Activated CD8-positive, alpha-beta T cell treated with anti-CD3 and anti-CD28 coated beads for 36 hours (primary cell): ENCODE data around the gene ZBTB22. TPM values are rescaled to one million over a fixed set of nuclear protein-coding genes. Genes with fewer than 3 reads are reported as not detected.

Experiments used
- ATAC-seq: fragments of 200-7000 bp; cut with Tn5 transposase; one replicate; pipeline ENCODE4 v1.10.0; 2021; ENCODE audit warnings: mild to moderate bottlenecking, moderate library complexity
- CTCF ChIA-PET: fragments of 350-600 bp; sonication (Branson Sonifier 250); formaldehyde crosslinking; loops from one replicate; lab custom pipeline; 2021; ENCODE audit warnings: antibody characterized with exemption; lab: Charles Lee
- POLR2A ChIA-PET: fragments of 350-600 bp; sonication (Branson Sonifier 250); formaldehyde crosslinking; loops from one replicate; lab custom pipeline; 2021; ENCODE audit warnings: antibody characterized with exemption; lab: Charles Lee
- DNase-seq: peaks from one replicate; pipeline ENCODE4 v3.0.0-alpha.2; 2020
- H3K27ac Mint-ChIP-seq: one replicate; pipeline ENCODE4 v1.8.0; 2021; ENCODE audit warnings: mild to moderate bottlenecking, mixed read lengths
- H3K27me3 Mint-ChIP-seq: one replicate; pipeline ENCODE4 v1.8.0; 2021; ENCODE audit warnings: mixed read lengths
- H3K36me3 Mint-ChIP-seq: one replicate; pipeline ENCODE4 v1.8.0; 2021; ENCODE audit warnings: low read depth, mixed read lengths
- H3K4me1 Mint-ChIP-seq: one replicate; pipeline ENCODE4 v1.8.0; 2021; ENCODE audit warnings: low read depth, mixed read lengths
- H3K4me3 Mint-ChIP-seq: one replicate; pipeline ENCODE4 v1.8.0; 2021; ENCODE audit warnings: mild to moderate bottlenecking, moderate library complexity, mixed read lengths
- H3K9me3 Mint-ChIP-seq: one replicate; pipeline ENCODE4 v1.8.0; 2021; ENCODE audit warnings: mixed read lengths
- CTCF ChIP-seq: fragments of 200-600 bp; IDR thresholded peaks from one replicate; pipeline ENCODE4 v1.8.0; 2022; ENCODE audit warnings: antibody characterized with exemption, mild to moderate bottlenecking
- intact Hi-C: fragments of 100-400 bp; cut with micrococcal nuclease; formaldehyde crosslinking; loops from one replicate; pipeline ENCODE4 v1.10.0; 2022
- total RNA-seq, 2 experiments: library from RNA; stranded (reverse); gene quantifications; one replicate each; pipeline ENCODE4 v1.2.3, GENCODE V29; 2021

Gene ZBTB22
- total RNA-seq, 2 experiments from 2014 or later, result 7.2 to 7.5 TPM

- no peak for TF ChIP-seq CTCF
- Mint-ChIP-seq H3K4me1 (peaks cover 15% of the 10 kb centered on the region), H3K36me3 (no peaks in the 10 kb centered on the region), H3K9me3 (no peaks in the 10 kb centered on the region), H3K27me3 (no peaks in the 10 kb centered on the region), H3K4me3 (no peak overlapping the region), H3K27ac (no peak overlapping the region)
- intact Hi-C loops, result no loop called here
- ATAC-seq, result no peak
- POLR2A ChIA-PET, result no interaction called here
- no peak for DNase-seq
- CTCF ChIA-PET, result interaction anchor here (1.0 to 1.9 kb wide), 3 partner anchors 9 to 79 kb away, joined by 3 to 8 read pairs (median 3); no protein-coding TSS in a partner anchor
These were observed 18.4 kb upstream of the ZBTB22 start for GRCh38 chr6:33335916-33336315.

DNA sequence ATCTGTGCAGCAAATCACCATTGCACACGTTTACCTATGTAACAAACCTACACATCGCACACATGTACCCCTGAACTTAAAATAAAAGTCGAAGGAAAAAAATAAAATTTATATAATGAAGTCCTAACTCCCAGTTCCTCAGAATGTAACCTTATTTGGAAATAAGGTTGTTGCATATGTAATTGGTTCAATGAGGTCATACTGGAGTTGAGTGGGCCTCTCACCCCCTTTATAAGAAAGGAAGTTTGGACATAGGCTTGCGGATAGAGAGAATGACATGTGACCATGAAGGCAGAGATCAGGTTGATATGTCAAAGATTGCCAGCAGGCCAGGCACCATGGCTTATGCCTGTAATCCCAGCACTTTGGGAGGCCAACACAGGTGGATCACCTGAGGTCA, 16.1 kb upstream of the ZBTB22 start:
- H3K4me1 Mint-ChIP-seq, result peaks cover 15% of the 10 kb centered on the region
- CTCF ChIA-PET, result interaction anchor here (1.5 to 3.3 kb wide), 2 partner anchors 8 to 11 kb away, joined by 4 to 14 read pairs; no protein-coding TSS in a partner anchor
- H3K36me3 Mint-ChIP-seq, result no peaks in the 10 kb centered on the region
- DNase-seq, result no peak
- no peak overlapping the region for H3K27ac Mint-ChIP-seq
- H3K9me3 Mint-ChIP-seq, result no peaks in the 10 kb centered on the region
- H3K27me3 Mint-ChIP-seq, result no peaks in the 10 kb centered on the region
- TF ChIP-seq CTCF, result no peak
- POLR2A ChIA-PET, result interaction anchor here (1.0 kb wide), 1 partner anchor 21 kb away, joined by 3 read pairs; no protein-coding TSS in a partner anchor
- H3K4me3 Mint-ChIP-seq, result no peak overlapping the region
- intact Hi-C loops, result no loop called here
- no peak for ATAC-seq

GRCh38 chr6:33330736-33331135, 13.2 kb upstream of the ZBTB22 start:
- H3K4me1 Mint-ChIP-seq, result peaks cover 15% of the 10 kb centered on the region
- no peak for TF ChIP-seq CTCF
- no peak overlapping the region for H3K4me3 Mint-ChIP-seq
- H3K9me3 Mint-ChIP-seq, result no peaks in the 10 kb centered on the region
- no peaks in the 10 kb centered on the region for H3K36me3 Mint-ChIP-seq
- POLR2A ChIA-PET, result interaction anchor here (1.1 kb wide), 1 partner anchor 15 kb away, joined by 3 read pairs; no protein-coding TSS in a partner anchor
- ATAC-seq, result no peak
- no peak overlapping the region for H3K27ac Mint-ChIP-seq
- no peak for DNase-seq
- intact Hi-C loops, result no loop called here
- H3K27me3 Mint-ChIP-seq, result no peaks in the 10 kb centered on the region
- CTCF ChIA-PET, result no interaction called here

DNA sequence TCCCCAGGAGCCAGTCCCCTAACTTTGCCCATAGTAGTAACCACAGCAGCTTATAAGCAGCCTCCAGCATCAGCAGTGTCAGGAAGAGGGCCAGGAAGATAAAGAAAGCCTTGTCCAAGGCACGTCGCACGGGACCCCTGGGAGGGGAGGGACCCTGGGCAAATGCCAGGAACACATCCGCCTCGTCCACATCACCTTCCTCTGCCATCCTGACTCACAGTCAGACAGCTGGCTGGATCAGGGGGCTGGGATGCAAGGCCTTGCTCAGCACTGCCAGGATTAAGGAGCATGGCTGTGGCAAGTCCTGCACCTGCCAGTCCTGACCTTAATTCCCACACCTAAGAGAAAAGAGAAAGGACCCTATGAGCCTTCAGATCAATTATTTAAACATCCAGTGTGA, 11.5 kb upstream of the ZBTB22 start:
- ChIA-PET CTCF (interaction anchor here (3.0 kb wide), 1 partner anchor 16 kb away, joined by 13 read pairs; no protein-coding TSS in a partner anchor), POLR2A (interaction anchor here (1.3 to 1.4 kb wide), 2 partner anchors 15 to 30 kb away, joined by 3 to 4 read pairs; partner anchors contain the start of gene RGL2)
- Mint-ChIP-seq H3K27me3 (no peaks in the 10 kb centered on the region), H3K4me3 (no peak overlapping the region), H3K36me3 (no peaks in the 10 kb centered on the region), H3K4me1 (peaks cover 16% of the 10 kb centered on the region), H3K27ac (no peak overlapping the region), H3K9me3 (no peaks in the 10 kb centered on the region)
- TF ChIP-seq CTCF, result no peak
- intact Hi-C loops, result no loop called here
- DNase-seq (no peak), ATAC-seq (no peak)

DNA sequence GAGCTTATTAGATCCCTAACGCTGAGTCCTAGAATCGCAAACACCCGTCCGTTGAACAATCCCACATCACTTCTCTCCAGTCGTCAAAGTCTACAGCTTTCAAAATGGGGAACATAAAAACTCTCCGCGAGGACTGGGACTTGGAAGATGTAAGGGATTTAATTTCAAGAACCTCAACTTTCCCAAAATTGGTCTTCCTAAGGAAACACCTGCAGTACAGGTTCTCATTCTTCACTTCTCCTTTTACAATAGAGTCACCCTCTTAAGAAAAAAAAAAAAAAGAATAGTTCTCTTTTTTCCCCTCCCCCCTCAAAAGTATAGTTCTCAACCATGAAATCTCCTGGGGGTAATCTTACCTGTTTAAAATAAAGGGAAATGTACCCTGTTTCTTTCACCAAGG, 6.6 kb upstream of the ZBTB22 start:
- intact Hi-C loops, result no loop called here
- Mint-ChIP-seq H3K4me3 (peak overlapping the region; percentile 90), H3K9me3 (no peaks in the 10 kb centered on the region), H3K36me3 (peaks cover 35% of the 10 kb centered on the region), H3K4me1 (peaks cover 38% of the 10 kb centered on the region), H3K27me3 (no peaks in the 10 kb centered on the region), H3K27ac (peak overlapping the region; percentile 98)
- ATAC-seq, result no peak
- TF ChIP-seq CTCF, result no peak
- no peak for DNase-seq
- POLR2A ChIA-PET, result interaction anchor here (0.7 to 1.4 kb wide), 4 partner anchors 16 to 387 kb away, joined by 3 to 4 read pairs (median 4); partner anchors contain the start of gene UQCC2
- CTCF ChIA-PET, result no interaction called here
